Heart left ventricle (tissue), 16 donors: Measurements from ENCODE around the gene SLC49A3. TPM values are rescaled to one million over a fixed set of nuclear protein-coding genes. Genes with fewer than 3 reads are reported as not detected.
A peak's percentile ranks its signal among the peaks of the same experiment; 100 is the strongest.

Source experiments
- ATAC-seq, 4 donors: fragments of 200-7000 bp; cut with Tn5 transposase; one replicate each; pipeline ENCODE4 v1.9.1; 2020 to 2022; ENCODE audit warnings: moderate library complexity in 4 of 4, mild to moderate bottlenecking in 3 of 4, moderate number of reproducible peaks in 1 of 4
- DNase-seq, 5 donors: peaks; one replicate each; pipeline ENCODE4 v3.0.0-alpha.2; 2020
- H3K27ac ChIP-seq, 12 donors: fragments of 200-600 bp; sonication (generic) in 4 of 12; one replicate each; pipeline versions ENCODE4 v1.5.0 to v1.8.0; 2016 to 2022; ENCODE audit warnings: mild to moderate bottlenecking in 2 of 12
- H3K27me3 ChIP-seq, 9 donors: fragments of 200-600 bp; sonication (generic) in 2 of 9; one replicate each; pipeline versions ENCODE4 v1.5.1 to v1.8.0; 2016 to 2022; ENCODE audit warnings: mild to moderate bottlenecking in 3 of 9
- H3K36me3 ChIP-seq, 9 donors: fragments of 200-600 bp; sonication (generic) in 2 of 9; one replicate each; pipeline versions ENCODE4 v1.5.0 to v1.8.0; 2018 to 2022; ENCODE audit warnings: mild to moderate bottlenecking in 2 of 9
- H3K4me1 ChIP-seq, 12 donors: fragments of 200-600 bp; sonication (generic) in 4 of 12; one replicate each; pipeline versions ENCODE4 v1.5.0 to v1.8.0; 2016 to 2022; ENCODE audit warnings: mild to moderate bottlenecking in 3 of 12
- H3K4me3 ChIP-seq, 12 donors: fragments of 200-600 bp; sonication (generic) in 4 of 12; one replicate each; pipeline versions ENCODE4 v1.5.0 to v1.8.0; 2017 to 2022; ENCODE audit warnings: mild to moderate bottlenecking in 9 of 12, moderate library complexity in 4 of 12
- H3K9me3 ChIP-seq, 12 donors: fragments of 200-600 bp; sonication (generic) in 4 of 12; one replicate each; pipeline versions ENCODE4 v1.5.0 to v1.8.0; 2016 to 2022; ENCODE audit warnings: mild to moderate bottlenecking in 1 of 12
- CTCF ChIP-seq, 12 donors: fragments of 200-600 bp; sonication (generic) in 4 of 12; IDR thresholded peaks; one replicate each; pipeline versions ENCODE4 v1.5.0 to v1.8.0; 2018 to 2022; ENCODE audit warnings: antibody characterized with exemption in 12 of 12, mild to moderate bottlenecking in 5 of 12
- POLR2A ChIP-seq, 2 donors: fragments of 450-650 bp; IDR thresholded peaks; one replicate each; pipeline ENCODE4 v1.6.1; 2017; ENCODE audit warnings: antibody characterized with exemption in 2 of 2, mild to moderate bottlenecking in 2 of 2, moderate library complexity in 2 of 2
- WGBS, 4 donors: extraction: QIAGEN DNeasy Blood & Tissue Kit in 2 of 4; methylation state at CpG; one replicate each; pipeline versions ENCODE4 v1.1.5 to v1.1.7; 2013 to 2018; 5-methylcytosine and 5-hydroxymethylcytosine counted together
- intact Hi-C, 10 donors: fragments of 100-400 bp; cut with DNase I; formaldehyde crosslinking; loops; one replicate each; pipeline versions ENCODE4 v1.11.1 to v1.14.2; 2022
- polyA plus RNA-seq, 2 donors: library from polyadenylated mRNA; stranded (reverse); fragments of 200-250 nt; gene quantifications; one replicate each; pipeline ENCODE4 v1.2.3, GENCODE V29; 2013
- total RNA-seq, 9 donors: library from RNA; depleted of rRNA in 2 of 9; stranded (reverse); fragments of >200 nt in 2 of 9; fragmentation: NEBNext Ultra II Directional in 3 of 9; extraction: Animal tissue kit (Norgen Biotek cat#: 25700) in 3 of 9; gene quantifications; one replicate each; pipeline versions ENCODE4 v1.1.0 to v1.2.4, GENCODE V29; 2016 to 2023
- donor health status: ischemic (EF 13 %, LVEDD 7.1; RV severe dilation, severe dysfunction).
- donor health status: healthy with polysubstance abuse.
- donor health status: DM: no; HTN: yes; CAD: no.
- donor health status: DM: no; HTN: no; CAD: no.
- donor health status: ischemic (EF 25% LVEDD 6.9; RV normal size, moderate dysfunction).
- donor health status: ischemic (EF 25% LVEDD 5.7; RV mildly dilated, moderate dysfunction).
- donor health status: healthy.
- donor health status: DM: yes; HTN: yes; CAD: no.
- donor health status: ischemic (EF 35%, LVEDD 5.7; RV mildly dilated, moderate dysfunction).
- donor health status: nonischemic (EF 11% LVEDD 7.7; RV severe dilation, severe dysfunction).
- donor health status: DM: yes; HTN: yes; CAD: no.
- donor health status: PGD.
- donor health status: ischemic (EF 29% LVEDD 5.4; RV normal size, mild dysfunction).
- donor health status: nonischemic (EF 23%, LVEDD 6.1; RV moderate dilation, normal function).

SLC49A3 gene
- total and polyA plus RNA-seq, 11 donors, result 5.2 to 20.5 (median 8.9) TPM

- peak in 2 of 5 donors; percentile 27 to 55 for DNase-seq
- H3K4me1 ChIP-seq, result peaks cover 0 to 15% (median 3%) of the 10 kb centered on the region in 12 donors
- H3K27me3 ChIP-seq, result peaks cover 0 to 16% (median 0%) of the 10 kb centered on the region in 9 donors
- 78 to 85% (median 82%) methylated on average over 8 to 22 of the region's 22 CpGs for WGBS, 4 donors
- no peak for ATAC-seq
- peaks cover 0 to 13% (median 9%) of the 10 kb centered on the region in 9 donors for H3K36me3 ChIP-seq
- H3K9me3 ChIP-seq, result no peaks in the 10 kb centered on the region
- intact Hi-C loops, result no loop called here
- no peak for TF ChIP-seq POLR2A (IDR thresholded peaks at IDR 0.05)
- TF ChIP-seq CTCF (IDR thresholded peaks at IDR 0.05), result no peak
- H3K27ac ChIP-seq, result no peak overlapping the region
- no peak overlapping the region for H3K4me3 ChIP-seq
Observed at GRCh38 chr4:666436-666810, 22.5 kb downstream of the SLC49A3 start.

- Histone ChIP-seq H3K4me1 (peaks cover 0 to 15% (median 3%) of the 10 kb centered on the region in 12 donors), H3K27me3 (peaks cover 0 to 16% (median 0%) of the 10 kb centered on the region in 9 donors), H3K36me3 (peaks cover 0 to 7% (median 4%) of the 10 kb centered on the region in 9 donors), H3K9me3 (no peaks in the 10 kb centered on the region), H3K4me3 (no peak overlapping the region), H3K27ac (no peak overlapping the region)
- DNase-seq (peak in 2 of 5 donors; percentile 22 to 25), ATAC-seq (peak in 1 of 4 donors; percentile 12)
- intact Hi-C loops, result no loop called here
- TF ChIP-seq CTCF (IDR thresholded peaks at IDR 0.05) (no peak), POLR2A (IDR thresholded peaks at IDR 0.05) (no peak)
- WGBS, 4 donors, result 59 to 65% (median 61%) methylated on average over 12 to 22 of the region's 22 CpGs; no CpG with 5 or more reads in 1 of the 4 donors
Observed at GRCh38 chr4:665751-666435, 23.1 kb downstream of the SLC49A3 start.

- Histone ChIP-seq H3K4me1 (peaks cover 0 to 15% (median 3%) of the 10 kb centered on the region in 12 donors), H3K27me3 (peaks cover 0 to 16% (median 0%) of the 10 kb centered on the region in 9 donors), H3K4me3 (no peak overlapping the region), H3K27ac (no peak overlapping the region), H3K36me3 (peaks cover 0 to 2% (median 0%) of the 10 kb centered on the region in 9 donors), H3K9me3 (no peaks in the 10 kb centered on the region)
- intact Hi-C loops, result no loop called here
- no peak for ATAC-seq
- DNase-seq, result peak in 2 of 5 donors; percentile 17 to 24
- TF ChIP-seq CTCF (IDR thresholded peaks at IDR 0.05) (no peak), POLR2A (IDR thresholded peaks at IDR 0.05) (no peak)
- WGBS, 4 donors, result 86 to 87% (median 87%) methylated on average over 12 of the region's 12 CpGs
Observed at GRCh38 chr4:665381-665750, 23.6 kb downstream of the SLC49A3 start.

GRCh38 chr4:664713-665231 is 24.2 kb downstream of the SLC49A3 start:
- H3K4me1 ChIP-seq, result peaks cover 0 to 15% (median 3%) of the 10 kb centered on the region in 12 donors
- TF ChIP-seq CTCF (IDR thresholded peaks at IDR 0.05), result no peak
- no peak for TF ChIP-seq POLR2A (IDR thresholded peaks at IDR 0.05)
- WGBS, 4 donors, result 87 to 96% (median 94%) methylated on average over 17 to 24 of the region's 24 CpGs
- no peak overlapping the region for H3K27ac ChIP-seq
- peaks cover 0 to 16% (median 0%) of the 10 kb centered on the region in 9 donors for H3K27me3 ChIP-seq
- peak in 3 of 5 donors; percentile 18 to 49 (median 25) for DNase-seq
- ATAC-seq, result no peak
- peak overlapping the region in 3 of 12 donors; percentile 68 to 83 (median 74) for H3K4me3 ChIP-seq
- H3K9me3 ChIP-seq, result no peaks in the 10 kb centered on the region
- H3K36me3 ChIP-seq, result no peaks in the 10 kb centered on the region
- intact Hi-C loops, result no loop called here
